HG02852 (cell line): ENCODE data around the gene HUS1B.
A peak's percentile ranks its signal among the peaks of the same experiment; 100 is the strongest.
"Not testable (repeated sequence)": the region's sequence is repeated elsewhere in the genome, so short reads cannot be mapped to it uniquely, and the experiment has no call there.

Experiments used
- ATAC-seq: cut with Tn5 transposase; IDR thresholded peaks from one replicate; pipeline ENCODE4 v1.9.1; 2021; ENCODE audit warnings: mild to moderate bottlenecking, moderate library complexity; ENCODE audit not compliant: unreplicated experiment

HUS1B gene

GRCh38 chr6:656460-657252, at the start of gene HUS1B:
Gene HUS1B (minus strand): TSS chr6:657100. CDS start chr6:656944, 156 bp downstream.
- no peak for ATAC-seq

GRCh38 chr6:706146-706545, 49.2 kb upstream of the HUS1B start:
- no peak for ATAC-seq

GRCh38 chr6:705047-705446, 48.1 kb upstream of the HUS1B start:
- ATAC-seq, result no peak

GRCh38 chr6:704046-704445, 47.1 kb upstream of the HUS1B start:
- ATAC-seq, result no peak

GRCh38 chr6:703552-703951, 46.7 kb upstream of the HUS1B start:
- ATAC-seq, result no peak

- ATAC-seq, result no peak
Measured at GRCh38 chr6:701700-702479, 45.0 kb upstream of the HUS1B start.

GRCh38 chr6:701215-701614, 44.3 kb upstream of the HUS1B start:
- no peak for ATAC-seq

GRCh38 chr6:700490-700889, 43.6 kb upstream of the HUS1B start:
- no peak for ATAC-seq

- no peak for ATAC-seq
Measured at GRCh38 chr6:699319-699718, 42.4 kb upstream of the HUS1B start.

GRCh38 chr6:694431-695126, 37.7 kb upstream of the HUS1B start:
- ATAC-seq, result not testable (repeated sequence)

- ATAC-seq, result no peak
Measured at GRCh38 chr6:693723-694009, 36.8 kb upstream of the HUS1B start.

GRCh38 chr6:692858-693722, 36.2 kb upstream of the HUS1B start, which contains the start of gene EXOC2:
Gene EXOC2 (minus strand): TSS chr6:693139. CDS start chr6:637818, 55,321 bp downstream.
- ATAC-seq, result peak; percentile 90

- ATAC-seq, result peak; percentile 80
Measured at GRCh38 chr6:692356-692851, 35.5 kb upstream of the HUS1B start.

GRCh38 chr6:689223-689622, 32.3 kb upstream of the HUS1B start:
- no peak for ATAC-seq

- ATAC-seq, result no peak
Measured at GRCh38 chr6:686497-686896, 29.6 kb upstream of the HUS1B start.

GRCh38 chr6:684831-685636, 28.1 kb upstream of the HUS1B start:
- ATAC-seq, result peak; percentile 92

- no peak for ATAC-seq
Measured at GRCh38 chr6:683742-684440, 27.0 kb upstream of the HUS1B start.

GRCh38 chr6:680666-681340, 23.9 kb upstream of the HUS1B start:
- no peak for ATAC-seq

- ATAC-seq, result no peak
Measured at GRCh38 chr6:680251-680650, 23.4 kb upstream of the HUS1B start.
